Right renal cortex interstitium (tissue), 3 donors: ENCODE data around the gene EXO5. TPM values are rescaled to one million over a fixed set of nuclear protein-coding genes. Genes with fewer than 3 reads are reported as not detected.
"Not testable (repeated sequence)": the region's sequence is repeated elsewhere in the genome, so short reads cannot be mapped to it uniquely, and the experiment has no call there.

ENCODE experiments used
- DNase-seq, 3 donors: peaks; one replicate each; pipeline ENCODE4 v3.0.0-alpha.2; 2013; ENCODE audit warnings: low read depth in 3 of 3, low spot score in 2 of 3
- polyA plus RNA-seq, 3 donors: library from polyadenylated mRNA; unstranded; fragments of 120-200 nt; gene quantifications; one replicate each; pipeline ENCODE4 v1.2.1, GENCODE V29; 2013; ENCODE audit not compliant: insufficient read length in 3 of 3

Gene EXO5, protein sequence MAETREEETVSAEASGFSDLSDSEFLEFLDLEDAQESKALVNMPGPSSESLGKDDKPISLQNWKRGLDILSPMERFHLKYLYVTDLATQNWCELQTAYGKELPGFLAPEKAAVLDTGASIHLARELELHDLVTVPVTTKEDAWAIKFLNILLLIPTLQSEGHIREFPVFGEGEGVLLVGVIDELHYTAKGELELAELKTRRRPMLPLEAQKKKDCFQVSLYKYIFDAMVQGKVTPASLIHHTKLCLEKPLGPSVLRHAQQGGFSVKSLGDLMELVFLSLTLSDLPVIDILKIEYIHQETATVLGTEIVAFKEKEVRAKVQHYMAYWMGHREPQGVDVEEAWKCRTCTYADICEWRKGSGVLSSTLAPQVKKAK
- polyA plus RNA-seq, result 10 to 100 TPM; 11.7 to 12.7 (median 12.3) TPM

DNA sequence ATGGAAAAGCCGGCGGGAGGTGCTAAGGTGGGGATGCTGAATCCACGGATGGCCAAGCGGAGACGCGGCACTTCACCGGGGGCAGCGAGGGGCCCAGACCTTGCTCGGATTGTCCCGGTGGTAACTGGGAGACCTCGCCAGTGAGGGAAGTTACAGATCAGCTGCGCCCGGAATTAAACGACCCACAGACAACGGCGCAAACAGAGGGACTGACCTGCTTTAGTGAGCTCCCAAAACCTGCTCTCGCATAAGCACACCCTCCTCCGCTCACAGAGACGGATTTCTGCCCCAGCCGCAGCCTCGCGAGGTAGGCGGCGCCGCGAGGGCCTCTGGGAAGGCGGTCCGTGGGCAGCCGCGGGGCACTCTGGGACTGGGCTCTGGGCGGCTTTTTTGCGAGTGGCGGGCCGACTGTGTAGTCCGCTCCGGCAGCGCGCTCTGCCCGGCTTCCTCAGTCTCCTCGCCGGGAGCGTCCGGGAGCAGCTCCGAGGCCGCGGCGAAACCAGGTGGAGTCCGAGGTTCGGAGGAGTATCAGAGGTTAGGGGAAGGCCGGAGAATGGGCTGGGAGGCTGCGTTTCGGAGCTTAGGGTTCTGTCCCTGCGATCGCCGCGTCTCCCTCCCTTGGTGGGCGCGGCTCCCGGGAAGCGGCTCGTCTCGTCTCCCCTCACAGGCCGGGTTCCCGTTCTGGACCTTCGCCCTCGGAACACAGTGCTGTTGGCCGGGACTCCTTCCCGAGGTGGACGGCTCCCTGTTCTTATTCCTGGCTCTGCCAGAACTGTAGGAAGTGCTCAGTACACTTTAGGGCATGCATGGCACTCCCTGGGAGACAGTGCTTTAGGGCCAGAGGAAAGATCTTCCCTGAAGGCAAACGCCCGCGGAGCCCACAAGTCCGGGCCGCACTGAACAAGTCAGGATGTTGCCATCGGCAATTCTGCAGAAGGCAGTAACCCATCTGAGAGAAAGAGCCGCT lies at the start of gene EXO5:
EXO5 (plus strand) TSS at position 393 of the 967 bp plus-strand sequence. CDS start 5,778 bp downstream, outside the sequence.
- peak in 2 of 3 donors; percentile 47 to 54 for DNase-seq

DNA sequence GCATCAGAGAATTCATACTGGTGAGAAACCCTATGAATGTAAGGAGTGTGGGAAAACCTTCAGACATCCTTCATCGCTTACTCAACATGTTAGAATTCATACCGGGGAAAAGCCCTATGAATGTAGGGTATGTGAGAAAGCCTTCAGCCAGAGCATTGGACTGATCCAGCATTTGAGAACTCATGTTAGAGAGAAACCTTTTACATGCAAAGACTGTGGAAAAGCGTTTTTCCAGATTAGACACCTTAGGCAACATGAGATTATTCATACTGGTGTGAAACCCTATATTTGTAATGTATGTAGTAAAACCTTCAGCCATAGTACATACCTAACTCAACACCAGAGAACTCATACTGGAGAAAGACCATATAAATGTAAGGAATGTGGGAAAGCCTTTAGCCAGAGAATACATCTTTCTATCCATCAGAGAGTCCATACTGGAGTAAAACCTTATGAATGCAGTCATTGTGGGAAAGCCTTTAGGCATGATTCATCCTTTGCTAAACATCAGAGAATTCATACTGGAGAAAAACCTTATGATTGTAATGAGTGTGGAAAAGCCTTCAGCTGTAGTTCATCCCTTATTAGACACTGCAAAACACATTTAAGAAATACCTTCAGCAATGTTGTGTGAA lies 45.5 kb upstream of the EXO5 start:
- no peak for DNase-seq

DNA sequence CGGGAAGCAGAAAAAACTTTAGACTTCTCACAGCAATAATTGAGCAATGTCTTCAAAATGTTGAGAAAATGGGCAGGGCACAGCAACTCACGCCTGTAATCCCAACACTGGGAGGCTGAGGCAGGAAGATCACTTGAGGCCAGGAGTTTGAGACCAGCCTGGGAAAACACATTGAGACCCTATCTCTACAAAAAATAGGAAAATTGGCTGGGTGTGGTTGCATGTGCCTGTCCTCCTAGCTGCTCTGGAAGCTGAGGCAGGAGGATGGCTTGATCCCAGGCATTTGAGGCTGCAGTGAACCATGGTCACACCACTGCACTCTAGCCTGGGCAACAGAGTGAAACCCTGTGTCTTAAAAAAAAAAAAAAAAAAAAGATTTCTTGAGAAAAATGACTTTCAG lies 39.2 kb upstream of the EXO5 start:
- DNase-seq, result no peak

DNA sequence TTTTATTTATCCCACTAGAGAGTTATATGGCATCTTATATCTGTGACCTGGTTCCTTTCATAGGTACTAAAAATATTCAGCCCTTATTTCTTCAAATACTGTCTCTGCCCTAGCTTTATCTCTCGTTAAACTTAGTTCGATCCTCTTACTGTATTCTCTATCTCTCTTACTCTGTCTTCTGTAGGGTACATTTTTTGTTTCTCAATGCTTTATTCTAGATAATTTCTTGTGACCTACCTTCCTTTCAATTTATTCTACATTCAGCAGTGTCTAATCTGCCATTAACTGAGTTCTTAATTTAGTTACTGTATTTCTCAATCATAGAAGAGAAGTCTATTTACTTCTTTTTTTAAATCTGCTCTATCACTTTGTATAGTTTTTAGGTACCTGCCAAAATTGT lies 33.3 kb upstream of the EXO5 start:
- no peak for DNase-seq

DNA sequence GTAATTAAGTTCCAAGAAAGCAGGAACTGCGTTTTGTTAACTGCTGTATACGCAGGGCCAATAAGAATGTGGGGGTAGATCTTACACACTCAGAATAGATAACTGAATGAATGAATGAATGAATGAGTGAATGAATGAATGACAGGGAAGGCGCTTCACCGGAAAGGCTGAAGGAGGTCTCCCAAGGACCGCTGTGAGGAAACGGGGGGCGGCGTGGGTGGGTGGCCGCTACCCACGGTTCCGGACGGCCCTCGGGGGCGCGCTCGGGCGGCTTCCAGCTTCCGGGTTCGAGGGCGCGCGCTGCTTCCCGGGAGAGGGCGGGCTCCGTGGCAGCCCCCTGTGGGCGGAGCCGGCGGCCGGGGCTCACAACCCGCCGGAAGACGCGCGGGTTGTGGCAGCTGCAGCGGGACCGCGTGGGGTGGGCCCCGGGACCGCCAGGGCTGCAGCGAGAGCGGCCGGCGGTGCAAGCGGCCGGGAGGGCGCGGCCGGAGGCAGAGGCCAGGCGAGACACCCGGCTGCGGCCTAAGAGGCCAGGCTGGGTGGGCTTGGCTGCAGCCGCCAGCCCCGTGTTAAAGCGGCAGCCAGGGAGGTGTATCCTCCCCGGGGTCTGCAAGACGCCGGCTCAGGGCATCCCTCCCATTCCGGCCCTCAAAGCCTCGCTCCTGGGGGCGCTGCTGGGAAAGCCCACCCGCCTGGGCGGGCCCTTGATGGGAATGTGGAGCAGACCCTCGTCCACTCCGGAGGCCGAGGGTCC lies 31.5 kb upstream of the EXO5 start, which contains the start of gene ZFP69:
ZFP69 (plus strand) TSS at position 367 of the 754 bp plus-strand sequence. CDS start 2,072 bp downstream, outside the sequence.
- peak in 2 of 3 donors; percentile 48 to 65 for DNase-seq

DNA sequence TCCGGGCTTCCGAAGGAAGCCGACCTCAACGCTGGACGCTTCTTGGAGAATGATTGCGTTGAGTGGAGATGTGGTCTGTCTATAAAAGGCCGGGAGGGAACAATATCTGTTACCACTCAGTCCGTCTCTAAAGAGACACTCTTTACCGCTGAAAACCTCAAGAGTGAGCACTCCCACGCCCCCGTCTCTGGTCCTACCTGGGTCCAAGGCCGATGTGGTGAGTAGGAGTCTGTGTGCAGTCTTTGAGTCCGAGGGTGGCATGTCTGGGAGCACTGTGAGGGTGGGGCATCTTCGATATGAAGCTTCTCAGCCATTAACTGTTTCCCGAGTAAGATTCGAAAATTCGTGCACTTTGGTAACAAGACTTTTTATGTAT lies 30.9 kb upstream of the EXO5 start:
- DNase-seq, result peak in 2 of 3 donors; percentile 21 to 25

DNA sequence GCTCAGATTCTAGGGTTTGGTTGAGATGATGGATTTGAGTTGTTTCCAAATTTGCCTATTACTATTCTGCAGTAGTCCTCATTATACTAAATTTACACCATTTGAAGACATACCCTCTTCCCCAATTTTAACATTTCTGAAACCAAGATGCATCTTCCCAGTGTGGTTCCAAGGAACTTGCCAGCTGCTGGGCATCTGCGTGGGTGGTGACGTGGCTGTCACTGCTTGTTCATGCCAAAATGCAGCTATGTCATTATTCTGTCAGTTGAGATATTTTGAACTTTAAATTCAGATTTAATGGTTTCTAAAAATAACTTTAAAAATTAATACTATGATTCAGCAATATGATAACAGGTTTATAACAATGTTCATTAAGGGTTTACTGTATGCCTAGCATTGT lies 30.3 kb upstream of the EXO5 start:
- DNase-seq, result no peak

DNA sequence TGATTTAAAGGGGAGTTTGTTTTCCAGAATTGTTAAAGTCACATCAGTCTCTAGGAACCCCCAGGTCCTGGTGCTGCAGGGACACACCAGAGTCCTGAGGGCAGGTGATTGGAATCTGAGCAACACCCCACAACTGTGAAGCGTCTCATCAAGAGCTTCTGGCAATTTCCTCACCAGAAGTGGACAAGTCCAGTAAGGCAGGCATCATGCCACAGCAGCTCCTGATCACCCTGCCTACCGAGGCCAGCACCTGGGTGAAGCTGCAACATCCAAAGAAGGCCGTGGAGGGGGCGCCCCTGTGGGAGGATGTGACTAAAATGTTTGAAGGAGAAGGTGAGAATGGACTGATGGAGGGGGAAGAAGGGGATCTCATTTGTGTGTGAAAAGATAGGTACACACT lies 29.4 kb upstream of the EXO5 start:
- no peak for DNase-seq

DNA sequence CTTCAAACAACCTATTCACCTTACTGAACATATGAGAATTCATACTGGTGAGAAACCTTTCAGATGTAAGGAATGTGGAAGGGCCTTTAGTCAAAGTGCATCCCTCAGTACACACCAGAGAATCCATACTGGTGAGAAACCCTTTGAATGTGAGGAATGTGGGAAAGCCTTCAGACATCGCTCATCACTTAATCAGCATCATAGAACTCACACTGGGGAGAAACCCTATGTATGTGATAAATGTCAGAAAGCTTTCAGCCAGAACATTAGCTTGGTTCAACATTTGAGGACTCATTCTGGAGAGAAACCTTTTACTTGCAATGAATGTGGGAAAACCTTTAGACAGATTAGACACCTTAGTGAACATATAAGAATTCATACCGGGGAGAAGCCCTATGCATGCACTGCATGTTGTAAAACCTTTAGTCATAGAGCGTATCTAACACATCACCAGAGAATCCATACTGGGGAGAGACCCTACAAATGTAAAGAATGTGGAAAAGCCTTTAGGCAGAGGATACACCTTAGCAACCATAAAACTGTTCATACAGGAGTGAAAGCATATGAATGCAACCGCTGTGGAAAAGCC lies 13.2 kb upstream of the EXO5 start:
- no peak for DNase-seq

DNA sequence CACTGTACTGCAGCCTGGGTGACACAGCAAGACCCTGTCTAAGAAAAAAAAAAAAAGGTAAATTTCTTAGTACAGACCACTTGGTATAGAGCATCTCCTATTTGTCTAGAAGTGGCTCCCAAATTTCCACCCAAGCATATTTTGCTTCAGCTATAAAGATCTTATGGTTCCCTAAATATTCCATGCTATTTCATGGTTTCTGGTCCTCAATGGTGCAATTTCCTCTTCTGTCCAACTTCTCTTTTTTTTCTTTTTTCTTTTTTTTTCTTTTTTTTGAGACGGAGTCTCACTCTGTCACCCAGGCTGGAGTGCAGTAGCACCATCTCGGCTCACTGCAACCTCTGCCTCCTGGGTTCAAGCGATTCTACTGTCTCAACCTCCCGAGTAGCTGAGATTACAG lies 5.9 kb upstream of the EXO5 start:
- DNase-seq, result not testable (repeated sequence)

DNA sequence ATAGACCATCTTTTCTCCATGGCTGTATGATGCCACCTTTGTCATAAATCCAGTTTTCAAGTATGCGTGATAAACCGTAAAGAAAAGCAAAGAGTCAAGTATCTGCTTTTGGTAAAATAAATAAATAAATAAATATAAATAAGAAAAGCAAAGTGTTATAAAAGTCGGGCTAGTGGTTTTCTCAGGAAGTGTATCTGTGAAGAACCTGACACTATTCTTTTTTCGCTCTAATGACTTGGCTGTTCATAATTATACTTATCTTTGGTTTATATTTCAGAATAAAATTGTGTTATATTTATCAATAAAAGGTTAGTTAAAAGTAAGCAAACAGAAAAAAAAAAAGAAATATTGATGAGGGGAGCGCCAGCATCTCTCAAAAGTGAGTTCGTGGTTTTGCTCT lies 594 bp upstream of the EXO5 start:
- no peak for DNase-seq

DNA sequence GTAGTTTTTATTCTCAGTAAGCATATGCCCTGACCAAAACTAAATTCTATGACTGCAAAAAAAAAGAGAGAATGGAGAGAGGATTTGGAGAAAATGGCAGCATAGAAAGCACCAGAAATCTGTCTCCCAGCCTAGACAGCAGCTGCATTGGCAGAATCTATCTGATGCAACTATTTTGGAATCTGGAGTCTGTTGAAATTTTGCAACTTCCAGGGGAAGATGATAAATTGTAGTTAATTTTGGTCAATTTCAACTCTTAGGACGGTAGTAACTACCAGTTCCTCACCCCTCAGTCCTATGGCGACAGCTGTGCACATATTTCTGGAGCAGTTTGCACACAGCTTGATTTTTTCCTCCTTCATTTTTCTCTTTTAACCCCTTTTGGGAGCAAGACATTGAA lies 10.9 kb downstream of the EXO5 start:
- no peak for DNase-seq

DNA sequence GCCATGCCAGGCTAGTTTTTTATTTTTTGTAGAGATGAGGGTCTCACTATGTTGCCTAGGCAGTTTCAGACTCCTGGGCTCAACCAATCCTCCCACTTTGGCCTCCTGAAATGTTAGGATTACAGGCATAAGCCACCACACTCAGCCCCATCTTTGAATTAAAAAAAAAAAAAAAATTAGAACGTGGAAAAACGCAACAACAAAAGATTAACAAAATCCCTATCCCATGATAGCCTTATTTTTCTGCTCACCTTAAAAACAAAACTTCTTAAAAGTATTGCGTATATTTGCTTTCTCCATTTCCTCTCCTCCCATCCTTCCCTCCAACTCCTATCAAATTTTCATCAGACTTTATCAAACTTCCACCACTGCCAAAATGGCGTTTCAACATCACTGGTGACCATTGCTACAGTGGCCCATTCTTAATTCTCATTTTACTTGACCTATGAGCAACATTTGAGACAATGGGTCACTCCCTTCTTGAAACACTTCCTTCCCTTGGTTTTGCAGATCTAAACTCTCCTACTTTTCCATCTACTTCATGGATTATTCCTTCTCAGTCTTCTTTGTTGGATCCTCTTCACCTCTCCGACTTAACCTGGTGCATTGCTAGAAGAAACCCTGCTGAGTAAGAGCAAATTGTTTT lies 22.3 kb downstream of the EXO5 start:
- DNase-seq, result no peak

DNA sequence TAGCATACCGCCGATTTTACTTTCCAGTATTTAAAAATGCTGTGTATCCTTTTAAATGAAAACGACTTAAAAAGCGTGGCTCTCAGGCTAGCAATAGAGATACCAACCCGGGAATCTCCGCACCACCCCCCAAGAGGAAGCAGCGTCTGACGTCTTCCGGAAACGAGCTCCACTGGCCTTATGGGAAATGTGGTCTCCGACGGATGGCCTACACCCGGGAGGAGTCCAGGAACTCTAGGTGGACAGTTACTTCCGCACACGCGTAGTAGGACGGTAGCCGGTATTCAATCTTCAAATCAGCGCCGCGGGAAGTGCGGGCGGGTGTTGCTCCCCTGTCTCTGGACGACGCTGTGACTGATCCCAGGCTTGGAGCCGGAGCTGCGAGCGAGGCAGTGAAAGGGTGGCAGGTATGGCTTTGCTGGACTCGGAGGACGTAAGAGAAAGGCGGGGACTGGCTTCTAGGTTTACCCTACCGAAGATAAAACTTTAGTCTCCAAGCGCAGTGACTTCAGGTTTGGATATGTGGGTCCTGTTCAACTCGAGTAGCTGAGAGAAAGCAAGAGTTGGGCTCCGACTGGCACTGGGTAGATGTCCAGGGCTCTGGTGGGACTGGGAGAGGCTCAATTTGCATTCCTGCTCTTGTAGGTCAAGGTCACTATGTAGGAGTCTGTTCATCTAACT lies 23.0 kb downstream of the EXO5 start, which contains the start of gene ZNF684:
ZNF684 (plus strand) TSS at position 257 of the 681 bp plus-strand sequence. CDS start 1,530 bp downstream, outside the sequence.
- DNase-seq, result peak; percentile 83 to 90 (median 87)

DNA sequence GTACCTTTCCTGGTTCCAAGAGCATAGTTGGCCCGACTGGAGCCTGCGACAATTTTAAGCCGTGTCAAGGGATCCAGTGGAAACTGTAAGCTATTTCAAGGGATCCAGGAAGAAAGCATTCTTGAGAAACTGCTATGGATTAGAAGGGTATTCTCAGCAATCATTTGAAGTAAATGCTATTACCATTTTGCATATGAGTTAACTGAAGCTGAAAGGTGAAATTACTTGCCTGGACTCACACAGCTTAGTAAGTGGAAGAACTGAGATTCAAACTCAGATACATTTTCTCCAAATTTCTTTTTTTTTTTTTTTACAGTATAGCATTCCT lies 23.5 kb downstream of the EXO5 start:
- DNase-seq, result no peak

DNA sequence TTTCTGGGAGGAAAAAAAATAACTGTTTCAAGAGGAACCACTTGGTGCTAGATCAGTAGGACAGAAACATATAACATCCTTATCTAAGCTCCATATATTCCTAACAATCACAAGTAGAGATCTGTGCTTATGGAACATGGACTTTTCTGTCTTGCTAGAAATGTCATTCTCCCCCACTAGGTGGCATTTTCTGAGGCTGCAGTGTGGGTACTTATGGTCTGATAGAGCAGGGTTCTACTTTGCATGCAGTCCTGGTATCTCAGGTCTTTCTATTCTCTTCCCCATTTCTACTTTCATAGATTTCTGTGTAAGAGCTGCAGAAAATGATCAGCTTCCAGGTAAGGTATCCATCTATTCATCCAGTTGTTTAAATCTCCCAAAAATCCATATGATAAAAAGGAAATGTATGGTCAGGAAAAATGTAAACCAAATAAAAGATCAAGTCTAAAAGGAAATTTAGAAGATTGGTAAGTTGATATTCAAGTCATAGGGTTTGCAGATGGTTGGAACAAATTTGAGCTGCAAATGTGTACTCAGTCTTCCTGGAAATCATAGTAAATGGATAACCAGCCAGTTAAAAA lies 24.4 kb downstream of the EXO5 start:
- no peak for DNase-seq

DNA sequence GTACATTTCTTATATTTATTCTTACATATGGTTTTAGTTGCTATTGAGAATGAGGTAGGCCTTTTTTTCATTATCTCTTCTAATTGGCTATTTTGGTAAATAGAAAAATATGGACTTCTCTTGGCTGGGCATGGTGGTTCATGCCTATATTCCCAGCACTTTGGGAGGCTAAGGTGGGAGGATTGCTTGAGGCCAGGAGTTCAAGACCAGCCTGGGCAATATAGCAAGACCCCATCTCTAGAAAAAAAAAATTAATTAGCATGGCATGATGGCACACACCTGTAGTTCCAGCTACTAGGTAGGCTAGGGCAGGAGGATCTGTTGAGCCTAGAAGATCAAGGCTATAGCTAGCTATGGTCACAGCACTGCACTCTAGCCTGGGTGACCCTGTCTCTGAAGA lies 26.0 kb downstream of the EXO5 start:
- DNase-seq, result no peak

DNA sequence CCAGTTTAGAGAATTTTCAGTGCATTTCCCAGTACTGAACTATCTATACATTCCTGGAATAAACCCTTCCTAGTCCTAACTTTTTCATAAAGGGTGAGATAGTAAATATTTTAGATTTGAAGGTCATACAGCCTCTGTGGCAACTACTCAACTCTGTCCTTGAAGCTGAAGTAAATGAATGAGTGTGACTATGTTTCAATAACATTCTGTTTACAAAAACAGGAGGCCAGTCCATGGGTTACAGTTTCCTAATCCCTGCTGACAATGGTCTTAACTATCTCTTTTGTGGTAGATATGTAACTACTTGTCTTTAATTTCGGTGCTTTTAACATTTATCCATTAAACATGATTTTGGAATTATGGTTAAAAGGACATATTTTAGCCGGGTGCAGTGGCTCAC lies 27.2 kb downstream of the EXO5 start:
- no peak for DNase-seq
